ENCODE measurements around the gene SECTM1.
"Not testable (repeated sequence)": the region's sequence is repeated elsewhere in the genome, so short reads cannot be mapped to it uniquely, and the experiment has no call there.

SECTM1 gene

DNA sequence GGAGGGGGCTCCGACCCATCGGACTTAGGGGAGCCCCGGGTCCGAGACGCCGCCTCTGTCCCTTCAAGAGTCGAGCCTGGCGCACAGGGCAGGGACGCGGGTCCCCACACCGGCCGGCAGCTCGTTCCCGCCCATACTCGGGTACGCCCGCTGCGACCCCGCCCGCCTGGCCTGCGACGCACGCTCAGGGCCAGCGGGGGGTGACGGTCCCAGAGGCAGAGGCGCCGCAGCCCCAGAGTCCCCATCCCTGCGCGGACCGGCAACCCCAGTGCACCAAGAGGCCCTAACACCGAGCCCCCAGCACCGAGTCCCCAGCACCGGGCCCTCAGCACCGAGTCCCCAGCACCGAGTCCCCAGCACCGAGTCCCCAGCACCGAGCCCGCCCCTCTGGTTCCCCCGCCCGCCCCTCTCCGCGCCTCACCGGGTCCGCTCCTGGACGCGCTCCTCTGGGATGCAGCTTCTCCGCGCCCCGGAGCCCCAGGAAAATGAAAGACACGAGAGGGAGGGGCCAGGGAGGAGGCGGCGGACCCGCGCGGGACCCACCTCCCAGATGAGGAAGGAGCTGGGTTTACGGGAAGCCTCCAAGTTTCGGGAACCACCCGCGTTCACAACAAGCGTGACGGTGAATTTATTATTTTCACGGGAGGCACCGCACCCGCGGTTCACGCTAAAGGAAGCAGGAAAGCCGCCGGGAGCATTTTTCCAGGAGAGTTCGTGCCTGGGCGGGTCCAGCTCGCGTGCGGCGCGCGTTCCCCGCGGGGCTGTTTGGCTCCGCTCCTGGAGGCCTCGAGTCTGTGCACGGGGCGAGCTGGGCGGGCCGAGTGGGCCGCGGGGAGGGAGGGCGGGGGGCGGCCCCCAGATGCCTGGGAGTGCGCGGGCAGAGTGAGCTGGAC lies at the start of gene SECTM1:
Gene SECTM1, minus strand, starts transcription at position 488 of the 893 bp plus-strand sequence. CDS start 6,526 bp downstream, outside the sequence.
- DNase-seq (ENCODE audit: low read depth) = no peak

DNA sequence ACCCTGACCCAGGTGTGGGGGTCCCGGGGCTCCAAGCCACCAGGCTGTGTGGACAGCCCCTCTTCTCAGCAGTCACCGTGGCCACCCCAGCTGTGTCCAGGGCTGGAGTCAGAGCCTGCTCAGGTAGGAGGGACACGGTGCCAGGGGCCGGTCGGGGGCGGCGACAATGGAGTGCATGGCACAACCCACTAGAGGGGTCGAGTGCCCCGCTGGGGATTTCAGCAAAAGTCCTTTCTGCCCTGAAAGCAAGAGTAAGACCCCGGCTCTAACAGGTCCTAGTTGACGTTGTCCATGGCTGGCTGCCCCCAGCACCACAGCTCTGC lies 49.3 kb upstream of the SECTM1 start:
- DNase-seq (ENCODE audit: low read depth) = no peak

DNA sequence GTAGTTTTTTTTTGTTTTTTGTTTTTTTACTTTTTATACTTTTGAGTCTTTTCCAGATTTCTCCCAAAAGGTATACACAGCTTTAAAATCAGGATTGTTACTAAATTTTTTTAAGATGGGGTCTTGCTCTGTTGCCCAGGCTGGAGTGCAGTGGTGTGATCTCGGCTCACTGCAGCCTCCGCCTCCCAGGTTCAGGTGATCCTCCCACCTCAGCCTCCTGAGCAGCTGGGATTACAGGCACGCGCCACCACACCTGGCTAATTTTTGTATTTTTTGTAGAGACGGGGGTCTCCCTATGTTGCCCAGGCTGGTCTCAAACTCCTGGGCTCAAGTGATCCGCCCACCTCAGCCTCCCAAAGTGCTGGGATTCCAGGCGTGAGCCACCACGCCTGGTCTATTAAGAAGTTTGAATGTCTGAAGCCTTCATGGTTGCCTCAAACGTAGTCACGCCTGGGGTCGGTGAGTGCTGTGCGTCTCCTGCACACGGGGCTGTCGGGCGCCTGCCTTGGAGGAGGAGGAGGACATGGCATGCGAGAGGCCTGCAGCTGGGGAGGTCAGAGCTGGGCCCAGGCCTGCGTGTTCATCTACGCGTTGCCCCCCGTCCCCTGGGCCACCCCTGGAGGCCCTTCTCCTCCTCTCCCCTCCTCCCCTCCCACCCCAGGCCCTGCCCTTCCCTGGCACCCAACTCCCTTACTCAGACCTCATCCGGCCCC lies 48.8 kb upstream of the SECTM1 start:
- DNase-seq (ENCODE audit: low read depth) = not testable (repeated sequence)

DNA sequence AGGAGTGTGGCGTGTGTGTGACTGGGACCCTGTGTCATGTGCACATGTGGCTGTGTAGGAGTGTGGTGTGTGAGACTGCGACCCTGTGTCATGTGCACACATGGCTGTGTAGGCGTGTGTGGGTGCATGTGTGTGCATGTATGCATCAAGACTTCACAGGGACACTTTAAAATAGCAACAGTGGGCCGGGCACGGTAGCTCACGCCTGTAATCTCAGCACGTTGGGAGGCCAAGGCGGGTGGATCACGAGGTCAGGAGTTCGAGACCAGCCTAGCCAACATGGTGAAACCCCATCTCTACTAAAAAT lies 48.1 kb upstream of the SECTM1 start:
- DNase-seq (ENCODE audit: low read depth) = not testable (repeated sequence)

DNA sequence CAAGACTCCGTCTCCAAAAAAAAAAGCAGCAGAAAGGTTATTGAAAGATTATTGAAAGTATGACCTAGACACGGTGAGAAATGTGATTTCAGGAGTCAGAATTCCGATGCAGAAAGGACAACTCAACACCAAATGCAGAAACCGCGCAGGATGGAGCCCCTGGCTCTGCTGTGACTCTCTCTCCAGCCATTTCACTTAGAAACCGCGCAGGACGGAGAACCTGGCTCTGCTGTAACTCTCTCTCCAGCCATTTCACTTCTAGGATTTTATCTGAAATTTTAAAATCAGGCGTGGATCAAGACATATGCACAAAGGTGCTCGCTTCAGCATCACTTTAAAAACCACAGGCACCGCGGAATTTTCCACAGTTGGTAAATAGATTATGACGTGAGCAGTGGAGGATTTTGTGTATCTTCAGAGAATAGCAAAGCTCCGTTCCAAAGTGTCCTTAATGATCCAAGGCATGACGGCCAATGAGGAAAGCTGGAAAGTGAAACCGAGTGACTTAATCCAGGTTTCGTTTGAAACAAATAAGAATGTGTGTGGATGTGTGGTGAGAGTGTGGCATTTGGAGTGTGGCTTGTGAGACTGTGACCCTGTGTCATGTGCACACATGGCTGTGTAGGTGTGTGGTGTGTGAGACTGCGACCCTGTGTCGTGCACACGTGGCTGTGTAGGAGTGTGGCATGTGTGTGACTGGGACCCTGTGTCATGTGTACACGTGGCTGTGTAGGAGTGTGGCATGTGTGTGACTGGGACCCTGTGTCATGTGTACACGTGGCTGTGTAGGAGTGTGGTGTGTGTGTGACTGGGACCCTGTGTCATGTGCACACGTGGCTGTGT lies 47.5 kb upstream of the SECTM1 start:
- DNase-seq (ENCODE audit: low read depth) = peak; percentile 15

DNA sequence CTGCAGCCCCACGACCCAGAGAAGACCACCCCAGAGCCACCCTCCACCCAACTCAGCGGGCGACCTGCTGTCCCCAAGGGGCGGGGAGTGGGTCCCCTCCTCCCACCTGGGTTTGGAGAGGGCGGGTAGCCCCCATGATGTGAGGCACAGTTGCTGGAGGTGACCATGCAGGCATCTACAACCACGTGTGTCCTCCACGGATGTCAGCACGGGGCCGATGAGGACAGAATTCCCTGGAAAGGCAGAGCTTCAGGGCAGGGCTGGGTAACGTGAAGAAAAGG lies 45.1 kb upstream of the SECTM1 start:
- no peak for DNase-seq (ENCODE audit: low read depth)

DNA sequence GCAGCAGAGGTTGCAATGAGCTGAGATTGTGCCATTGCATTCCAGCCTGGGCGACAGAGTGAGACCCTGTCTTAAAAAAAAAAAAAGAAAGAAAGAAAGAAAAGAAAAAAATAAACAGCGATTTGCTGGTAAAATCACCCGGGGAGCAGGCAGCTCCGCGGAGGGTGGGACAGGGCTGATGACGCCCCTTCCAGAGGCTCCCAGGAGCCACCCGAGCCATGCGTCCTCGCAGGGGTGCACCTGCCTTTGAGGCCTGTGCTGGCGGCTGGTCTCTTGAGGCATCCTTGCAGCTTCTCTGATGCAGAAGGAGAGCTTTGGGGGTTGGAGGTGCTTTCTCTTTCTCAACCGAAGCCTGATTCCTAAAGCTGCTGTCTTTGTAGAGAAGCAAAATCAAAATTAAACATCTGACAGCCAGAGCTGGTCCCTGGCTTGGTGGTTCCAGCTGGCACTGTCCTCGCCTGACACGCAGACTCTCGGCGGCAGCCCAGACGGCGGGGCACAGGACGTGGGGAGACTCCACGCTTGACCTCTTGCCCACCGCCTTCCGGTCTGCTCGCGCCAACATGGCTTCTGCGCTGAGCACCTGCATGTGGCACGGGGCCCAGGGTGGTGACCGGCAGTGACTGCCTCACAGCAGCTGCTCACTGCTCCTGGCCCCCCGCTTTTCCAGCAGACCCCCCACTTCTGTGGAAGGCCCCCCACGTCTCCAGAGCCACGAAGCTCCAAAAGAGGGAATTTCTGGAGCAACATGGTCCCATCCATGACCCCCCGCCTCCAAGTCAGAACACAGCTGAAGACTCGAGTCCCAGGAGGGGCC lies 44.6 kb upstream of the SECTM1 start:
- no peak for DNase-seq (ENCODE audit: low read depth)

DNA sequence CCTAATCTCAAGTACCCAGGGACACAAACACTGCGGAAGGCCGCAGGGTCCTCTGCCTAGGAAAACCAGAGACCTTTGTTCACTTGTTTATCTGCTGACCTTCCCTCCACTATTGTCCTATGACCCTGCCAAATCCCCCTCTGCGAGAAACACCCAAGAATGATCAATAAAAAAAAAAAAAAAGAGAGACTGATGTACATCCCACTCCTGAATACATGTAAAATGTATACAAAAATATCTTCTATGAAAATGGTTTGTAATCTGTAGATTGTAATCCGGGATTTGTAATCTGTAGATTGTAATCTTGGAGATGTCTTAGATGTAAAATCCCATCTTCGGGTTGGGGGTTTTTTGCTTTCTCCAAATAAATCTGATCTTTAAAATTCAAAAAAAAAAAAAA lies 43.7 kb upstream of the SECTM1 start:
- DNase-seq (ENCODE audit: low read depth) = not testable (repeated sequence)

DNA sequence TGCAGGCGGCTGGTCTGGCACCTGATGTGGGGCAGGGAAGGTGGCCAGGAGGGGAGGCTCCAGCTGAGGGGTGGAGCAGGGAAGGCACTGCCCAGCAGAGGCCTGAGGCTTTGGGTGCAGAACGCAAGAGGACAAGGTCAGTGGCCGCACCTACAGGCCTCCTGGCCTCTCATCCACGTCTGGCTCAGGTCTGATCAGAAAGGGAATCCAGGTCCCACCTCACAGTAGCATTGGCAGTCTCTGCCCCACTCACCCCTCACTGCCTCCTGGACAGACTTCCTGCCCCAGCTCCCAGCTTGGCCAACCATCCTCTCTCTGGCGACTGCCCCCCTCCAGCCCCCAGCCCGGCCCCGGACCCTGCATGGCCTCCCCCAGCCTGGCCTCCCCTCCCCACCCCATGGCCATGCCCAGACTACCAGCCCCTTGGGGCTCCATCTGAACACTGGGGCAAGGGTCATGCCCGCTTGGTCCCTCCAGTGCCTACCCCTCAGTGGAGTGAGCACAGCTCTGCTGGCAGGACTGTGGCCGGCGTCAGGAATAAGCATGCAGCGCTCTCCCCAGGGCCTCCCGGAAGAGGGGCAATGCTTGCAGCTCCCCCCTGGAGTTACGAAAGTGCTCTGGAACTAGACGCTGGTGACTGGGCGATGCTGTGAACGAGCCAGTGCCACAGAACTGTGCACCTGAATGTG lies 42.6 kb upstream of the SECTM1 start:
- DNase-seq (ENCODE audit: low read depth) = no peak

DNA sequence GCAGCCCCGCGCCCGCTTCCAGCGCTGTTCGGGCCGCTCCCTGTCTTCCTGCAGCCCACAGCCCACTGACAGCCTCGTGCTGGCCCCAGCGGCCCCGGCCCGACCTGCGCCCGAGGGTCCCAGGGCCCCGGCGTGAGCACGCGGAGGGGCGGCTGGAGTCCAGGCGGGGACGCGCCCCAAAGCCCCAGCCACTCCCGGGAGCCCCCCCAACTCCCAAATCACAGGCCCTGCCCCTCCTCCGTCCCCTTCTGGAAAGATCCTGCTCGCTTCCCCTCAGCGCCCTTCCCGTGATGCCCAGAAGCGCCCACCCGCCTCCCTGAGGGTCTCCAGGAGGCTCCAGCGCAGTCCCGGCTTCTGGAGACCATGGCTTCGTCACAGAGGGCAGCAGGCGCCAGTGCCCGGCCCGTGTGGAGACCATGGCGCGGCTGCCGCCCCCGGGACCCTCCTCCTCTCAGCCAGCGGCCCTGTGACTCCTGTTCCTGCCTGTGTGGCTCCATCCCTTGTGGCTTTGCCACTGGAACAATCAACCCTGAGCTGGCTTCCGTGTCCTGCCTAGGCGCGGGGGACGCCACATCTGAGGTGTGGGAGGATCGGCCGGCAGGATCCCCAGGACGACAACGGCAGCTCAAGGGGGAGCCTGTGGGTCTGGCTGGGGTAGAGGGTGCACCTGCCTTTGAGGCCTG lies 41.9 kb upstream of the SECTM1 start:
- DNase-seq (ENCODE audit: low read depth) = no peak

DNA sequence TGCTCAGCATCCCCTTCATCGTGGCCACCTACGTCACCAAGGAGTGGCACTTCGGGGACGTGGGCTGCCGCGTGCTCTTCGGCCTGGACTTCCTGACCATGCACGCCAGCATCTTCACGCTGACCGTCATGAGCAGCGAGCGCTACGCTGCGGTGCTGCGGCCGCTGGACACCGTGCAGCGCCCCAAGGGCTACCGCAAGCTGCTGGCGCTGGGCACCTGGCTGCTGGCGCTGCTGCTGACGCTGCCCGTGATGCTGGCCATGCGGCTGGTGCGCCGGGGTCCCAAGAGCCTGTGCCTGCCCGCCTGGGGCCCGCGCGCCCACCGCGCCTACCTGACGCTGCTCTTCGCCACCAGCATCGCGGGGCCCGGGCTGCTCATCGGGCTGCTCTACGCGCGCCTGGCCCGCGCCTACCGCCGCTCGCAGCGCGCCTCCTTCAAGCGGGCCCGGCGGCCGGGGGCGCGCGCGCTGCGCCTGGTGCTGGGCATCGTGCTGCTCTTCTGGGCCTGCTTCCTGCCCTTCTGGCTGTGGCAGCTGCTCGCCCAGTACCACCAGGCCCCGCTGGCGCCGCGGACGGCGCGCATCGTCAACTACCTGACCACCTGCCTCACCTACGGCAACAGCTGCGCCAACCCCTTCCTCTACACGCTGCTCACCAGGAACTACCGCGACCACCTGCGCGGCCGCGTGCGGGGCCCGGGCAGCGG lies 41.2 kb upstream of the SECTM1 start:
- no peak for DNase-seq (ENCODE audit: low read depth)

DNA sequence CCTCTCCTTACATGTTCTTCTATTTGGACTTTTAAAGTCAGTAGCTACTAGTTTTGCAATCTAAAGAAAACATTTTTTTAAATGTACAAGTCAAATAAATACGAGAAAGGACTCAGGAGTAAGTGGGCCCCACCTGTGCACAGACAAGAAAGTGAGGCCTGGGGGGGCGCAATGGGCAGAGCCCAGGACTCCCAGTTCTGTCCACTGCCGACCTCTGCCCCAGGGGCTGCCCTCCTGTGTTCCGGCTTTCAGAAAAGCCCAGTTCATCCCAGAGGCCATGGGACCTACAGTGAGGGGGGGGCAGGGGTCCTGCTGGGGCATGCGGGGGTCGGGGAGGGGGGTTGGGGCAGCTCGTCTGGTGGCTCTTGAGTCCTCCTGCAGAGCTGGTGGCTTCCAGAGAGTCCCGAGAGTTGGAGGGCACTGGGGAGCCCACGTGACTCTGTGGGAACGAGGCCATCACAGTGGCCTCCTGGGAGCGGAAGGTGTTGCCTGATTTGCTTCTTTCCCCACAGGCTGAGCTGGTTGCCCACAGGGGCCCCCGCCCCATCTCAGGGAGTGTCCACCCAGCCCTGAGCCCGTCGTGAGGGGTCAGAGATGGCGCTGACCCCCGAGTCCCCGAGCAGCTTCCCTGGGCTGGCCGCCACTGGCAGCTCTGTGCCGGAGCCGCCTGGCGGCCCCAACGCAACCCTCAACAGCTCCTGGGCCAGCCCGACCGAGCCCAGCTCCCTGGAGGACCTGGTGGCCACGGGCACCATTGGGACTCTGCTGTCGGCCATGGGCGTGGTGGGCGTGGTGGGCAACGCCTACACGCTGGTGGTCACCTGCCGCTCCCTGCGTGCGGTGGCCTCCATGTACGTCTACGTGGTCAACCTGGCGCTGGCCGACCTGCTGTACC lies 40.4 kb upstream of the SECTM1 start:
- DNase-seq (ENCODE audit: low read depth) = no peak

DNA sequence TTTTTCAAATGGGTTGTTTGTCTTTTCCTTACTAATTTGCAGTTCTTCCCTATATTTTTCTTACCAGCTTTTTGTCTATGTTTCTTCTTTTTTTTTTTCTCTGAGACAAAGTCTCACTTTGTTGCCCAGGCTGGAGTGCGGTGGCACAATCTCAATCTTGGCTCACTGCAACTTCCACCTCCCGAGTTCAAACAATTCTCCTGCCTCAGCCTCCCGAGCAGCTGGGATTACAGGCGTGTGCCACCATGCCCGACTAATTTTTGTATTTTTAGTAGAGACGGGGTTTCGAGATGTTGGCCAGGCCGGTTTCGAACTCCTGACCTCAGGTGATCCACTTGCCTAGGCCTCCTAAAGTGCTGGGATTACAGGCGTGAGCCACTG lies 39.5 kb upstream of the SECTM1 start:
- DNase-seq (ENCODE audit: low read depth) = not testable (repeated sequence)

DNA sequence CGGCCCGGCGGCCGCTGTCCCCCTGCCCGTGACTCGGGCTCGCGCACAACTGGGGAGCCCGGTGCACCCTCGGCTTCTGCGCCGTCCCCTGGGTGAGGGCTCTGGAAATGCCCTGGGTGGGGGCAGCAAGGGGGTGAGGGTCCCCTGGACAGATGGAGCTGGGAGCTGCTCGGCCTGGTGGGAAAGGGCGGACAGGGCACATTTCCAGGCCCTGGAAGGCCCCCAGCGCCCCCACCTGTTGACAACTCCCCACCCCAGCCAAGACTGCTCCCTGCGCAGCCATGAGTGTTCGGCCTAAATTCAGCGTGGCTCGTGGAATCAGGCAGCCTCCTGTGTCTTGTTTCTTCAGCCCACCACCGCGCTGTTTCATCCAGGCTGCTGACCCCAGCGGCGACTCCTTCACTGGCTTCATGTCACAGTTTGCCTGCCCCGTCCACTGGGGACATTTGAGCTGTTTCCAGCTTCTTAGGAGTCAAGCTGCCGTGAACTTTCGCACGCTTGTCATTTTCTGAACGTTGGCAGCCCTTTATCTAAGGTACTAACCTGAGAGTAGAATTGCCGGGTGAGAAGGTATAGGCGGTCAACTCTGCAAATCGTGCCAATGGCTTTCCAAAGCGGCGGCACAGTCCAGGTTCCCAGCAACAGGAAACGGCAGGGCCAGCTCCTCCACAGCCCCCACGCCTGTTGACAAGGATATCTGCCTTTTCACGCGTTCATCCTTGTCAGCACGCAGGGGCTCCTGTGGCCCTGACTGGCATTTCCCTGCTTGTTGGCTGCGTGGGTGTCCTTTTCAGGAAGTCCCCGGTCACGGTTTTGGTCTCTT lies 38.9 kb upstream of the SECTM1 start:
- DNase-seq (ENCODE audit: low read depth) = no peak

DNA sequence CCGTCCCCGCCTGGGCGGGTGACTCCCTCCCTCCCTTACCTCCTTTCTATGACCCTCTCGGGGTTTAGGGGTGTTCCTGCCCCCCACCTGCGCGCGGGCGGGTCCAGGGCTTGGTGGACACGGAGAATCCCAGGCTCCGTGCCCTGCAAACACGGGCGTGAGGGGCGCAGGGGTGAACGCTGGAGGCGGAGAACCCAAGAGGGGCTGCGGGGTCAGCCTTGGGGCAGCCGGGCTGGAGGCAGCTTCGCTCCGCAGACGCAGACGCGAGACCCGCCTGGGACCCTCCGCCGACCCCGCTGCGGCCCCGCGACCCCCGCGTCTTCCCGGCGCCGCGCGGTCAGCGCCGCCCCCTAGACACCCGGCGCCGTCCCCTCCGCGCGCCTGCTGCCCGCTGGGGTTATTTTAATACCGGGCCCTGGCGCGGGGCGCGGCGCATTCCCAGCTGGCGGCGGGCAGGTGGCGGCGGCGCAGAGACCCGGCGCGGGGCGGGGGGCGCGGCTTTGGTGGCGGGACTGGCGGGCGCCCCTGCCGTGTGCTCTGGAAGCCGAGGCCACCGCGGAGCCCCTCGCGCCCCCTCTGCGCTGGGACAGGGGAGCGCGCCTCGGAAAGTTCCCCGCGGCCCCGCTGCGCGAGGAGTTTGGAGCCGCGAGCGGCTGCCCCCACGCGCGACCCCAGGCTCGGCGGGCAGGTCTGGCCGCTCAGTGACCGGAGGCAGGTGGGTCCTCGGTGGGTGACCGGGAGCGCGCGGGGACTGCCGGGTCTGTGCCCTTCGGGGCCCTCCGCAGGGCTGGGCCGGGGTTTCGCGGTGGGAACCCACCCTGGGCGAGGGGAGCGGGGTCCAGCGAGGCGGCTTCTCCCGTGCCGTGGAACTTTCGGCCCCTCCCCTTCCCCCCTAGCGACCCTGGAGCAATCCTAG lies 38.0 kb upstream of the SECTM1 start, which contains the start of gene UTS2R:
Gene UTS2R, plus strand, starts transcription at position 433 of the 916 bp plus-strand sequence. CDS start 2,560 bp downstream, outside the sequence.
- no peak for DNase-seq (ENCODE audit: low read depth)

DNA sequence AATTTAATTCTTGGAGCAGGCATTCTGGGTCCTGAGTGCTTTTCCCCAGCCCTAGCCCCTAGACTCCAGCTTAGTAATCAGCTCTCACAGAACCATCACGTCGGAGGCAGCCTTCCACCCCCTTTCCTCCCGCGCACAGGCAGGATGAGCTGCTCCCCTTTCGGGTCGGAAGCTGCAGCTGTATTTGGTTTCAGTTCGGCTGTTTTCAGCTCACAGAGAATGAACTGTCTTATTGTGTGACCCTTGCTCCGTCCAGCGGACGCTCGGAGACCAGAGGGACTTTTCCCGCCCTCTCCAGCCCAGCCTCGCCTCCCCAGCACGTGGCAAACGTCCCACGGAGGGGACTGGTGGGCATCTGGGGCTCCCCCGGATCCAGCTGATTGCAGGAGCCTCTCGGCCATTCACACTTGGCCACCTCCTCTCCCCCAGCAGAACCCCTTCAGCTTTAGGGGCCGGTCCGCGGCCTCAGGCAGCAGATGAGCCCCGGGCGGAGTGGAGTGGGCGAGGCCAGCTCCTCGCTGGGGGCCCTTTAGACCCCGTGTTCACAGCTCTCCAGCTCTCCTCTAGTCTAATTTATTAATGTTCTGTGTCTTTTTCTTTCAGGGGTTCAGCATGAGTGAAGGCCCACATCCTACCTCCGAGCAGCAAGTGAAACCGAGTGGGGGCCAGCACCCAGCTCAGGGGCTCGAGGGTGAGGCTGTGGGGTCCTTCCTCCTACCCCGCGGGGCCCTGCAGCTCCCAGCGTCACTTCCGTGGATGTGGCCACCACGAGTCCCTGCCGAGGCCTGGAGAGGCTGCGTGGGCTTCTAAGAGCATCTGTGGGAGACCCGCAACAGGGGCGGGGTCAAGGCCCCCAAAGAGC lies 37.1 kb upstream of the SECTM1 start:
- no peak for DNase-seq (ENCODE audit: low read depth)
